Stimulated activated CD4-positive, alpha-beta T cell treated with anti-CD3 and anti-CD28 coated beads, Interleukin-4, amount 100 ng/mL, for 4 hours (primary cell): ENCODE results near the gene AKAP13.
"Not testable (repeated sequence)": the region's sequence is repeated elsewhere in the genome, so short reads cannot be mapped to it uniquely, and the experiment has no call there.

ENCODE experiments used
- DNase-seq, 2 experiments: peaks; one replicate each; pipeline ENCODE4 v3.0.0-alpha.2; 2020

The AKAP13 gene

GRCh38 chr15:85482894-85483293 is 102.5 kb downstream of the AKAP13 start:
- DNase-seq: no peak

GRCh38 chr15:85483955-85484354 is 103.6 kb downstream of the AKAP13 start:
- DNase-seq: not testable (repeated sequence)

GRCh38 chr15:85484923-85485322 is 104.5 kb downstream of the AKAP13 start:
- not testable (repeated sequence) for DNase-seq

- DNase-seq: peak; percentile 12 to 49
These were observed 105.7 kb downstream of the AKAP13 start for GRCh38 chr15:85485956-85486567.

GRCh38 chr15:85487796-85488195 is 107.4 kb downstream of the AKAP13 start:
- not testable (repeated sequence) for DNase-seq

- DNase-seq: no peak
These were observed 108.6 kb downstream of the AKAP13 start for GRCh38 chr15:85488997-85489396.

- DNase-seq: no peak
These were observed 109.5 kb downstream of the AKAP13 start for GRCh38 chr15:85489773-85490493.

GRCh38 chr15:85490856-85491255 is 110.5 kb downstream of the AKAP13 start:
- DNase-seq: no peak

GRCh38 chr15:85491691-85492090 is 111.3 kb downstream of the AKAP13 start:
- DNase-seq: no peak

- no peak for DNase-seq
These were observed 112.0 kb downstream of the AKAP13 start for GRCh38 chr15:85492406-85492805.

GRCh38 chr15:85493260-85493659 is 112.9 kb downstream of the AKAP13 start:
- no peak for DNase-seq

- no peak for DNase-seq
These were observed 113.8 kb downstream of the AKAP13 start for GRCh38 chr15:85494048-85494777.

- DNase-seq: no peak
These were observed 114.7 kb downstream of the AKAP13 start for GRCh38 chr15:85495096-85495495.

- no peak for DNase-seq
These were observed 115.1 kb downstream of the AKAP13 start for GRCh38 chr15:85495544-85495943.

GRCh38 chr15:85496151-85496550 is 115.7 kb downstream of the AKAP13 start:
- no peak for DNase-seq

GRCh38 chr15:85496551-85497171 is 116.3 kb downstream of the AKAP13 start:
- no peak for DNase-seq

- no peak for DNase-seq
These were observed 116.8 kb downstream of the AKAP13 start for GRCh38 chr15:85497172-85497569.

GRCh38 chr15:85498471-85498870 is 118.1 kb downstream of the AKAP13 start:
- DNase-seq: no peak

GRCh38 chr15:85499371-85499887 is 119.0 kb downstream of the AKAP13 start:
- DNase-seq: no peak

GRCh38 chr15:85500060-85500708 is 119.8 kb downstream of the AKAP13 start:
- DNase-seq: no peak

- DNase-seq: no peak
These were observed 120.3 kb downstream of the AKAP13 start for GRCh38 chr15:85500729-85501128.

- no peak for DNase-seq
These were observed 121.2 kb downstream of the AKAP13 start for GRCh38 chr15:85501574-85501973.
